DMS79 (cell line): ENCODE measurements around the gene BACE1-AS.
A peak's percentile ranks its signal among the peaks of the same experiment; 100 is the strongest.

Source experiments
- DNase-seq: peaks from one replicate; lab custom pipeline; 2025; lab: John Stamatoyannopoulos, UW

BACE1-AS gene

GRCh38 chr11:117292616-117293015 is 1.5 kb downstream of the BACE1-AS start:
- DNase-seq = no peak

- no peak for DNase-seq
Measured at GRCh38 chr11:117295438-117296137, 4.4 kb downstream of the BACE1-AS start.

- no peak for DNase-seq
Measured at GRCh38 chr11:117296881-117297280, 5.7 kb downstream of the BACE1-AS start.

GRCh38 chr11:117298195-117298594 is 7.0 kb downstream of the BACE1-AS start:
- DNase-seq = no peak

GRCh38 chr11:117299351-117300282 is 8.5 kb downstream of the BACE1-AS start:
- DNase-seq = no peak

GRCh38 chr11:117300283-117300663 is 9.1 kb downstream of the BACE1-AS start:
- no peak for DNase-seq

- DNase-seq = no peak
Measured at GRCh38 chr11:117300773-117301172, 9.6 kb downstream of the BACE1-AS start.

GRCh38 chr11:117302228-117302627 is 11.1 kb downstream of the BACE1-AS start:
- DNase-seq = no peak

- DNase-seq = no peak
Measured at GRCh38 chr11:117303101-117303500, 12.0 kb downstream of the BACE1-AS start.

GRCh38 chr11:117303646-117304315 is 12.6 kb downstream of the BACE1-AS start:
- DNase-seq = no peak

- no peak for DNase-seq
Measured at GRCh38 chr11:117305145-117305544, 14.0 kb downstream of the BACE1-AS start.

GRCh38 chr11:117309310-117309709 is 18.2 kb downstream of the BACE1-AS start:
- DNase-seq = no peak

- no peak for DNase-seq
Measured at GRCh38 chr11:117313091-117313490, 21.9 kb downstream of the BACE1-AS start.

- DNase-seq = no peak
Measured at GRCh38 chr11:117313828-117314768, 23.0 kb downstream of the BACE1-AS start.

GRCh38 chr11:117314840-117315239 is 23.7 kb downstream of the BACE1-AS start:
- no peak for DNase-seq

- no peak for DNase-seq
Measured at GRCh38 chr11:117315285-117316196, 24.4 kb downstream of the BACE1-AS start.

GRCh38 chr11:117316197-117316961 is 25.2 kb downstream of the BACE1-AS start, which contains the start of gene BACE1:
BACE1 (minus strand) TSS chr11:117316256; CDS start chr11:117315795, 461 bp downstream.
- DNase-seq = peak; percentile 80

GRCh38 chr11:117318738-117319137 is 27.6 kb downstream of the BACE1-AS start:
- no peak for DNase-seq

GRCh38 chr11:117319214-117319840 is 28.2 kb downstream of the BACE1-AS start:
- no peak for DNase-seq
